NCI-H128 (cell line): ENCODE data around the gene EVA1B.

Source experiments
- DNase-seq: peaks from one replicate; lab custom pipeline; 2025; ENCODE audit not compliant: unreplicated experiment; lab: John Stamatoyannopoulos, UW

EVA1B gene

GRCh38 chr1:36284061-36284460 lies 39.4 kb downstream of the EVA1B start:
- no peak for DNase-seq

GRCh38 chr1:36279789-36280296 lies 43.6 kb downstream of the EVA1B start:
- no peak for DNase-seq

DNA sequence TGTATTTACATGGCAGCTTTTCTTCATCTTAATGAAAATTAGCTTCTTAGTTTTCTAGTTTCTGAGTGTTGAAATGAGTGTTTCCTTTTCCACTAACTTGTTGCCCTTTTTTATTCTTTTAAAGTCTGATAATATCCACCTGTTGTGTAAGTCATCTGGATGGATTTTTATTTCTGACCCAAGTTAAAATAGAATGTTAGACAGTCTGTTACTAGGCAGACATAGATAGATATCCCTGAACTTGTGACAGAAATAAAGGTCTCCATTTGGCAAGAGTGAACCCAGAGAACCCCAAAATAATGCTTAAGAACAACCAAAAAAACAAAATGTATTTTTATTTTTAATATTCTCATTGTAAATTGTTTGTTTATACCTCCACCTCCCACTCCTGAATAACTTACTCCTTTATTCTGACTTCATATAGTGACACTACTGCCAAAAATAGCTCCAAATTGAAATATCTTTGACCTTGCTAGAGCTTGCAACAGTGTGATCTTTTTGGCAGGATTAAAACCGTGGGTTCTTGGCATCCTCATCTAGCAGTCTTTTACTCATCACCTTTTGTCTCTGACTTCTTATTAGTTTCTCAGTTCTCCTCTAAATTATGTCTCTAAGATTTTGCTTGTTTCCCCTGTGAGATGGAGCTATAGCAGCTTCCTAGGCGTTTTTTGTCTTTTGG lies 44.2 kb downstream of the EVA1B start:
- DNase-seq: no peak

DNA sequence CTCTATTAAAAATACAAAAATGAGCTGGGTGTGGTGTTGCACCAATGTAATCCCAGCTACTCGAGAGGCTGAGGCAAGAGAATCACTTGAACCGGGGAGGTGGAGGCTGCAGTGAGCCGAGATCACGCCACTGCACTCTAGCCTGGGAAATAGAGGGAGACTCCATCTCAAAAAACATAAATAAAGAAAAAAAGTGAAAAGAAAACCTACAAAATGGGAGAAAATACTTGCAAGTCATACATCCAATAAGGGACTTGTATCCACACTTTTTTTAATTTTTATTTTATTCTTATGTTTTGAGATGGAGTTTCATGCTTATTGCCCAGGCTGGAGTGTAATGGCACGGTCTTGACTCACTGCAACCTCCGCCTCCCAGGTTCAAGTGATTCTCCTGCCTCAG lies 46.8 kb downstream of the EVA1B start:
- no peak for DNase-seq

GRCh38 chr1:36274201-36274600 lies 49.2 kb downstream of the EVA1B start:
- DNase-seq: no peak

DNA sequence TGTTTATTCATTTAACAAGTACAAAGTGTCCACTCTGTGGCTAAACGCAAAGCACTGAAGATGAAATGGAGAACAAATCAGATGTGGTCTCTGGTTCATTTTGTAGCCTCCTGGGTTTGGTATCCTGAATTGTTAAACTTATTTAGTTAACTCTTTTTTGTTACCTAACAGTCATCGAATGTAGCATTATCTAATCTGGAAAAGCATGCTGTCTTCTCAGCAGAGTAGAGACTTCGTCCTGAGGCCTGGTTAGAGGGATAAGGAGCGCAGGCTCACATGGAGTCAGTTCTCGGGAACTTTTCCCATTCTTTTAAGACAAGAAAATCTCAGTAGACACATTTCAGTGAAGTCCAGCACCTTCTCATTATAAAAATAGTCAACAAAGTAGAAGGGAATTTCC lies 50.4 kb downstream of the EVA1B start:
- no peak for DNase-seq
